IPS DF 4.7 (cell line): ENCODE measurements around the gene AP3S2.
"Not testable (repeated sequence)": the region's sequence is repeated elsewhere in the genome, so short reads cannot be mapped to it uniquely, and the experiment has no call there.

ENCODE experiments used
- DNase-seq: peaks from one replicate; pipeline ENCODE4 v3.0.0-alpha.2; 2013; ENCODE audit warnings: low spot score; ENCODE audit errors: extremely low read depth

AP3S2 gene

DNA sequence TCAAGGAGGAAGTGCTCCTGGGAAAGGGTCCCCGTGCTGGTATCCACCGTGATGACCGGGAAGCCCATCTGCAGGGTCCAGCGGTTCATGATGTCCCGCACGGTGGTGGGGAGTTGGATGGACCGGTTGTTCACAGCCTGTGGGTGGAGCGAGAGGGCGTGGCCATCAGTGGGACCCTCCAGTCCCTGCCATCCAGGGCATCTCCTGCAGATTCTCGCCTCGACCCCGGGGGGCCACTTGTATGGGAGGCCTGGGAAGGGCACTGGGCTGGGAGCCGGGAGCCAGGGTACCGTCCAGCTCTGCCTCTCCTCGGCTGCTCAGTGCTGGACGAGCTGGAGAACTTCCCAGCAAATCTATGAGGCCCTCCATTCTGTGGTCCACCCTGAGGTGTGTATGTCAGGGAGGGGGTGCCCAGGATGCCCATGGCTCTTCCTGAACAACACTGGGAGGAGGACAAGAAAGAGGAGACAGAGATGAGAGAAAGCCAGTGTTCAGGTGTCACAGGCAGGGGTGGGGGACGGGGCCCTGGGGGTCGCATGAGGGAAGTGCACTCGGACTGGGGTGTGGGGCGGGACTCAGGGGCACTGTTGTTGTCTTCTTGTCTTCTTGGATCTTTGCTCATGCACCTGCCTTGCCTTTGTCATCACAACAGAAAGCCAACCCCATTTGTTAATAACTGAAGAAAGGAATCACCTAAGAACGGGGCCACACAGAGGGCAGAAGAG lies 92.2 kb downstream of the AP3S2 start:
- DNase-seq, result no peak

DNA sequence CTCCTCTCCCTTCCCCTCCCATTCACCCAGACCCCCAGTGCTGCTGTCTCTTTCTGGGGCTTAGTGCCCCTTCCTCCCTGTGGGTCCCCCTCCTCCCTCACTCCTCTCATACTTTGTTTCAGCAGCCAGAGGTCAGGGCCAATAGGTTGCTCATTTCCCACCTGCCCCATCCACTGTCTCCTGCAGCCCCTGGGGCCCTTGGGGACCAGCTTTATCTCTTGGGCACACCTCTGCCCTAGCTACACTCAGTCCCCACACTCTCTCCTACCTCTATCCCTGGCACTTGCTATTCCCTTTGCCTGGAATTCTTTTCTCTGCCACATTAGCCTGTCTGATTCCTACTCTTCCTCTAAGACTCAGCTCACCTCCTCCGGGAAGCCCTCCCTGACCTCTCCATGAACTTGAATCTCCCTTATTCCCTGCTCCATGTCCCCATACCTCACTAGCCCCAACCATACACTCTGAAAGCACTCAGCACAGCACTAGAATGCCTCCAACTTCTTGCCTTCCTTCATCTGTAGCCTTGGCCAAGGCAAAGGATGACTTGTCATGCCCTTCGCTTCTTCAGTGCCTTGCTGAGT lies 93.8 kb downstream of the AP3S2 start:
- DNase-seq, result no peak

DNA sequence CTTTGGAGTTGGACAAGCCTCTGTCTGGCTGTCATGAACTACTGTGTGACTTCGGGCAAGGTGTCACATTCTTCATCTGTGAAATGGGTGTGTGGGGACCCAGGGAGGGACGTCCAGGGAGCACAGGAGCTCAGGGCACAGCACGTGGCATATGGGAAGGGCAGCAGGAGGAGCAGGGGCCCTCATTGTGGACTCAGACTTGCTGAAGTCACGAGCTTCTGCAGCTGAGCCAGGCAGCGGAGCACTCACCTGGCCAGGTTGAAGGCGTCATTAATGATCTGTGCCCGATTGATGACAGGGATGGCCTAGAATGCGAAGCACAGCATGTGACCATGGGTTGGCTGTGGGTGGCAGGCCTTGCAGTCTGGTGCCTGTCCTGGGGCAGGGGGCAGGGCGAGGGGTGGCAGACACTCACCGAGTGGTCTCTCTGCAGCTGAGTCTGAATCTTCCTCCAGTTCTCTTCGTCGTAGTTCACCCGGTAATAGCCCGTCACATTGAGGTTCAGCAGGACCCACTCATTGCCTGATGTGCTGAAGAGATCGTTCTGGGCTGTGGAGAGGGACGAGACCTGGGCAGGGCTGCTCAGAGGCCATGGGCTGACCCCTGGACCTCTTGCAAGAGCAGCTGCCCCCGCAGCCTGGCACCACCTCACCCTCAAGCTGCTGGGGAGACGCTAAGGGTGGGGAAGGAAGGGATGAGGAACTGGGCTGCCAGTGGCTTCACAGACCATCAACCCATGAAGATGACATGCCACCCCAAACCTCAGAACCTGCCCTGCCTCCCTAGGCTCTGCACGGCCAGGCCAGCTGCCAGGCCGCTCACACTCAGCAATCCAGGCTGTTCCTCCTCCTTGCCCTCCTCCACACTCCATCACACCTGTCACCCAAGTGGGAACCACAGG lies 94.5 kb downstream of the AP3S2 start:
- DNase-seq, result no peak

DNA sequence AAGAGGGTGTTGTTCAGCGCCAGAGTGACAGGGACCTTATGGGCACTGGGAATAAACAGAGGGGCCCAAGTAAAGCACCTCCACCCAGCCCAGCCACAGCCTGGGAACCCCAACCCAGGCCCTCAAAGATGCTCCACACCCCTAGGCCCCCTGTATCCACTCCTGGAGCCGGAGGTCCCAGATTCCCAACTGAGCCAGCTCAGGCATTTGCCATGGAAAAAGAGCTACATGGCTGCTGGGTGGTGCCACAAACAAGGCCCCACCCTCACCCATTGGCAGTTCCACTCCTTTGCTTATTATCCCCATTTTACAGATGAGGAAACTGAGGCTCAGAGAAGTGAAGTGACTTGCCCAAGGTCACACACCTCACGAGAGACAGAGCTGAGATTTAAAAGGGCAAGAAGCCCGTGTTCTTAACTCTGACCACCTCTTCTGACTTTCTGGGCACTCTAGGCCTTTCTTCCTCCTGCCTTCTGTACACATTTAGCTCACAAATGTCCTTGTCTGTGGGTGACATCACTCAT lies 96.1 kb downstream of the AP3S2 start:
- DNase-seq, result no peak

DNA sequence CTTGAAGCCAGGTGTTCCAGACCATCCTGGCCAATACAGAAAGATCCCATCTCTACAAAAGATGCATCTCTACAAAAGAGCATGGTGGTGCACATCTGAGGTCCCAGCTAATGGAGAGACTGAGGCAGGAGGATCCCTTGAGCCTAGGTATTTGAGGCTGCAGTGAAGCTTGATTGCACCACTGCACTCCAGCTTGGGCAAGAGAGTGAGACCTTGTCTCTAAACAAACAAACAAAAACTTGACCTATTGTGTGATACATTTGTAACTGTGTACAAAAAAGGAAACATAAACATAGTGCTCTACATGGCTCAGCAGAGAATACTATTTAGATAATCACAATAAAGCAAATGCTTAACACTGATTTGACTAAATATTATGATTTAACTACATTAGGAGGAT lies 97.8 kb downstream of the AP3S2 start:
- DNase-seq, result no peak

DNA sequence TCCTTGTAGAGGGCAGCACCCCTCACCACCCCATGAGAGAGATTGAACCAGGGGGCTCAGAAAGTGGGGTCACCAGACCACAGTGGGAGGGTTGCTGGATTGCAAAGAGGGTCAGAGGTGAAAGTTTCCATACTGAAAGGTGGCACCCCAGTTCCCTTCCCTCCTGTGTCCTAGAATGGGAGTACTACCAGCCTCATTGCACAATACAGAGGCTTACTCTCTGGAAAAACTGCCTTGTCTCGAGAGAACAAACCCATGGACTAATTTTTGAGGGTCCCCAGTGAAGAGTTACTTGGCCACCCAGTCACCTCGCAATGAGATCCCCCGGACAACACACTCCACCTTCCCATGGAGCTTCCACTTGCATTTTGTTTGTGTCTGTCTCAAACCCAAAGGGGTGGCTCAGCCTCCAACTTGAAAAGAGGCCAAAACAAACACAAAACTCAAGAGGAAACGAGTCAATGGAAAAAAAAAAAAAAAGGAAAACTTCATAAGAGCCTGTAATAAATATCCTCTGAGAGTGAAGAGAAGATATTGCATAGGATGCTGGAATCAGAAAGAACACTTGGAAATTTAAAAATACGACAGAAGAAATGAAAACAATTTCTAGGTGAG lies 99.1 kb downstream of the AP3S2 start:
- DNase-seq, result no peak

DNA sequence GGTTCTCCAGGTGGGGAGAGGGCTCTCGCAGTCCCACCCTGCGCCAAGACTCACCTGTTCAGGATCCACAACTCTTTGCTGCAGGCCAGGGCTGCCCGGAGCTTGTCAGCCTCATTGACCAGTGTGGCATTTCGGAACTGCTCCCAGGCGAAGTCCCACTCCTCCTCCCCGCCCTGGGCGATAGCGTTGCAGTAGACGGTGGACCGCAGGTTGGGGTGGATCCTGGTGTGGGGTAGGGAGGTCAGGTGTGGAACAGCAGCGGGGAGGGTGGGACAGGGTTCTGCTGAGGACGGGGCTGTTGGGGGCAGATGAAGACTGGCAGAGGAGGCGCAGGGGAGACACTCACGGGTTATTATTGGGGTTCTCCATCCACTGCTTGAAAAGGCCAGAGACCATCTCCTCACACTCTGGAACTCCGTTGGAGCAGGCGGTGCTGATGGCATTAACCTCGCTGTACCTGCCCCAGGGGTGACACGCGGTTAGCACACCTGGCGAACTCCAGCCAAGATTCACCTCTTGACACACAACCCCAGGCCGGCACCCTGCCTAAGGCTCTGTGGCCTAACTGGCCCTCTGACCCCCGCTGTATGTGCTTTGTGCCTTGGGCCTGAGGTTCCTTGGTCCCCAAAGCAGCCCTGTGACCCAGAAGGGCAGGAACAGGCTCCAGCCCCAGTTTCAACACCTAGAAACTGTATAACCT lies 101.5 kb downstream of the AP3S2 start:
- DNase-seq, result no peak

DNA sequence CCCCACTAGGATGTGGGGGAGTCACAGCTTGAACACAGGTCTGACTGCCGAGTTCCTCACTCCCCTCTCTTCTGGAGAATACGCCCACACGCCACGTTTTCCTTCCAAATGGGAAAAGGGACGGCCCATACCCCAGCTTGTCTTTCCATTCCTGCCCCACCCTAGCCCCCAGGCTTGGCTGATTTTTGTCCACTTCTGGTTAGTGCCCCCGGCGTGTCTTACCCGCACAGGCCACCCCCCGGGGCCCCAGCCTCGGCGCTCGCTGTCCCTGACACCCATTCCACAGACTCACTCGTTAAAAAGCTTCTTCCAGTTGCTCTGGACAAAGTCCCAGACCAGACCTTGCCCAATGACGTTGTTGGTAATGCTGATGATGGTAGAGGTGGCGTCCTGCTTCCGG lies 103.1 kb downstream of the AP3S2 start:
- DNase-seq, result no peak

DNA sequence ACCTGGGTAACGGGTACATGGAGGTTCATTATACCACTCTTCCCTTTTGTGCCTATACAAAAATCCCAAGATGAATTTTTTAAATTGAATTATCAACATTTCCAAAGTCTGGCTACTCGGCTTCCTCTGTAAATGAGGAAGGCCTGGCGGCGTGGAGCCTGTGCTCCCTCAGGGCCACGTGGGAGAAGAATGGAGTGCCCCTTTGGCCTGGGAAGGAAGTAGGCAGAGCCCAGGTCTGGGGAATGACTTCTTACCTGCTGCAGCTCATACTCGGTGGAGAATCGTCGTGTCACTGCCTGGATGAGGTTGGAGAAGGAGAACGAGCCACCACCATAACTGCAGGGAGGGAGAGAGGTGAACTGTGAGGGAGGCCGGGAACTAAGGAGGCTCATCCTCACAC lies 103.6 kb downstream of the AP3S2 start:
- no peak for DNase-seq

DNA sequence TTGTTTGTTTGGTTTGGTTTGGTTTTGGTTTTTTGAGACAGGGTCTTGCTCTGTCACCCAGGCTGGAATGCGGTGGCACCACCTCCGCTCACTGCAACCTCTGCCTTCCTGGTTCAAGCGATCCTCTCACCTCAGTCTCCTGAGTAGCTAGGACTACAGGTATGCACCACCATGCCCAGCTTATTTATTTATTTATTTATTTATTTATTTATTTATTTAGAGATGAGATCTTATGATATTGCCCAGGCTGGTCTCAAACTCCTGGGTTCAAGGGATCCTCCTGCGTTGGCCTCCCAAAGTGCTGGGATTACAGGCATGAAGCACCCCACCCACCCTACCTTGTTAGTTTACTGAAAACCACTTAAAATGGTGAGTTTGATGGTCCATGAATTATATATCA lies 105.2 kb downstream of the AP3S2 start:
- DNase-seq, result not testable (repeated sequence)

DNA sequence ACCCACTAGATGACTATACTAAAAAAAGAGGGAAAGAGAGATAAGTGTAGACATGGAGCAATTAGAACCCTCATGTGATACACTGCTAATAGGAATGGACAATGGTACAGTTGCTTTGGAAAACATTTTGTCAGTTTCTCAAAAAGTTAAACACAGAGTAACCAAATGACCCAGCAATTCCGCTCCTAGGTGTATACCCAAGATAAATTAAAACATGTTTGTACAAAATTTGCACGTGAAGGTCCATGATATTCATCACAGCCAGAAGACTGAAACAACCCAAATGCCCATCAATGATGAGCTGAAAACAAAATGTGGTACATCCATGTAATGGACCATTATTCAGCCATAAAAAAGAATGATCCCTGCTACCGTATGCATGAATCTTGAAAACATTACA lies 105.8 kb downstream of the AP3S2 start:
- DNase-seq, result no peak

DNA sequence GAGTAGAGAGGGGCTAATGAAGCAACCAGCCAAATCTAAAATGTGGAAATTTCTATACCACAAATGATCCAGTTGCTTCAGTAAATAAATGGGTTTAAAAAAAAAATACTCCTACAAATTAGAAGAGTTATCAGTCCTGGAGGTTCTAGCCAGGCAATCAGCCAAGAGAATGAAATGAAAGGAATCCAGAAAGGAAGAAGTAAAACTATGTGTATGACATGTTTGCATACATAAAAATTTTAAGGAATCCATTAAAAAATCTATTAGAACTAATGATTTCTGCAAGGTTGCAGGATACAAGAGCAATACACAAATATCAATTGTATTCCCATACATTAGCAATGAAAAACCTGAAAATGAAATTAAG lies 108.0 kb downstream of the AP3S2 start:
- no peak for DNase-seq

DNA sequence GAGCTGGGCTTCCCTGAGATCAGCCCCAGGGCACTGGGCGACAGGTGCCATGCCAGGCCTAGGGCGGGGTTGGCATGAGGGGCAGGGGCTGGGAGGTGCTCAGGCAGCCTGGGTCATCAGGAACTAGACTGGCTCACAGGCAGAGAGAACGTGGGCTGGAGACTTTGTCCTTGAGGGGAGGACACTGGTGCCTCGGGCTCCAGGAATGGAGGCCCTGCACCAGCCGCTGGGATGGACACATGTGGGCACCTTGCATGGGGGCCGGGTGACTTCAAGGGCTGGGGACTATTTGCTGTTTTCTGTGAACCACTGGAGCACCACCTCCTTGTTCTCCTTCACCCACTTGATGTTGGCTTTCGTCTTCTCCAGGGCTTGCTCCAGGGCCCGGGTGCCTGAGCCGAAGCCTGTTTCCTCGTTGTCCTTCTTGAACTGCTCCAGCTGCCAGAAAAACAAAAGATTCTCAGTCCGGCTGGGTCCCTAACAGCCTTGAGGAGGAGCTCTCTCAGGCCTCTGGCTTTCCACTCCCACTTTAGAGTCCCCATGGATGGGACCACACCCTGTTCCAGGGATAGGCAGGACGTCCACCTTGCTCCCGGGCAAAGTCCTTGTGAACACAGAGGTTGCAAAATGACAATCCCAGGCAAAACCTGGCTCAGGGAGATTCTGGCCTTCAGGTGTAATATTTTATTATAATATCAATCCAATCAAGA lies 108.6 kb downstream of the AP3S2 start:
- DNase-seq, result no peak

DNA sequence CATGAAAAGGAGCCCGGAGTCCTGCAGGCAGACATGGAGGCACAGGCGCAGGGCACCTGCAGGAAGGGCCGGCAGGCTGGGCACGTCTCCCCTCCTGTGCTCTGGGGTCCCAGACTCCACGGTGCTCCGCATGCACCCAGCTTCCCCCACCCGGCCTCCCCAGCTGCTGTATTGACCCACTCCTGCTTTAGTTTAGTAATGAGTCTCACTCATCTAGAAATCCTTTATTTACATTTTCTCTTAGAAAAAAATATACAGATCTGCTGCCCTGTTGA lies 109.2 kb downstream of the AP3S2 start:
- no peak for DNase-seq

DNA sequence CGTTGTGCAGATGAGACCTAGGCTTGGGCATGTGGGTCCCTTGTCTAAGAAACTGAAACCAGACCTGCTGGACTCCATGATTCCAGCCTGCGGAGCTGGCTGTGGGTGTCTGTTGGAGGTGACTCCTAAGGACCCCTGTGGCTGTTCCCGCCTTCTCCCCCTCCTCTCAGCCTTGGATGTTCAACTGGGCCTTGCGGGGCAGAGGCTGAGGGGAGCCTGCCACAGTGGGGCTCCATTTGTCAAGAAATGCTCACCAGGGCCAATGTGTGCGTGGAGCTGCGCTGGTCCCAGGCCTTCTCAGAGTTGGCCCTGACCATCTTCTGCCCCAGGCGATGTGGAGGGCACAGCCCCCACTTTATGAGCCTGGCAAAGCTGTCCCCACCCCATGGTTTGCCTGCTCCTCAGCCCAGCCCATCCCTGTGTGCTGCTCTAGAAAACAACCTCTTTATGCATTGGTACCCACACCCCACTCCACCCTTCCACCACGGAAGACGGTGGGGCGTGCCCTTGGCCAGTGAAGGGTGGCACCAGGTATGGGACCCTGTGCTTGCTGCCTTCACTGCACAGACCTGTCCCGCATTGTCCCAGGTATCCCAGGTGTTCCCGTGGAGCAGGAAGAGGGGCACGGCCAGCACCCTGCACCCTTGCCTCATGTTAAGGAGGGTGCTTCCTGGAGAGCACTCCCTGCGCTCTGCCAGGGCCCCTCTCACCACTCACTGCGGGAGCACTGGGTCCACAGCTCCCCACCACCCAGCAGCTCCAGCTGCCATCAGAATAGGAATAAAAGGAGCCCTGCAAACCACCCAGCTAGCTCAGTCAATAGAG lies 109.7 kb downstream of the AP3S2 start:
- DNase-seq, result no peak

DNA sequence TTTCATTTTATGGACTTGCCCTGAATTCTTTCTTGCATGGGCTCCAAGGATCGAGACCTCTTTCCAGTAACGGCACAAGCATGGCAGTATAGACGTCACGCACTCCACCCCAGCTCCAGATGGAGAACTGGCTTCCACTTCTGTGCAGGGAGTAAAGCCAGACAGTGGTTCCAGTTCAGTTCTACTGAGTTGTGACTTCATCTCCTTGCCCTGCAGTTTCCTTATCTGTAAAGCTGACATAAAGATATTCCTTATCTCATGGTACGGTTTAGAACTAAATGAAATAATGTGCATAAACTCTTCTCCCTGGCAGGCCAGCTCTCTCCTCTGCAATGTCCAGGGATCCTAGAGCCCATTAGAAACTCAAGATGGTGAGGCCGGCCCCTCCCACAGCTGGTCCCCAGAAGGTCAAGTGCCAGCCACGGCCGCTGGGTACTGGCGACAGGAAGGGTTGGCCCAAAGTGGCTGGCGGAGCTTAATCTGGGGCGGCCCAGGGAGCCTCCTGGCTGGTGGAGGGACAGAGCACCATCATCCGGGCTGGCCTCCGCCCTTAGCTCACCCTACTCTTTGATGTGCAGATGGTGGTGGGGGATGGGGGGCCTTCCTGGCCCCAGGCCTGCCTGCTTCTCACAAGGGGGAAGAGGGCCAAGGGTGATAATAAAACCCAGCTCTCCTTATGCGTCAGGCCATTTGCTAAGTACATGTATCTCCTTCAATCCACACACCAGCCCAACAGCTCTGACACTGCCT lies 110.5 kb downstream of the AP3S2 start:
- no peak for DNase-seq

DNA sequence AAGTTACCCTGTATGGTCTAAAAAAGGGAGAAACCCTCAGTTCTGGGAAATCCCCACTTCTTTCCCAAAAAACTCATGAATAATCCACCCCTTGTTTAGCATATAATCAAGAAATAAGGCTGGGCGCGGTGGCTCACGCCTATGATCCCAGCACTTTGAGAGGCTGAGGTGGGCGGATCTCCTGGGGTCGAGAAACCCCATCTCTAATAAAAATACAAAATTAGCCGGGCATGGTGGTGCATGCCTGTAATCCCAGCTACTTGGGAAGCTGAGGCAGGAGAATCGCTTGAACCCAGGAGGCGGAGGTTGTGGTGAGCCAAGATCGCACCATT lies 111.2 kb downstream of the AP3S2 start:
- DNase-seq, result not testable (repeated sequence)

DNA sequence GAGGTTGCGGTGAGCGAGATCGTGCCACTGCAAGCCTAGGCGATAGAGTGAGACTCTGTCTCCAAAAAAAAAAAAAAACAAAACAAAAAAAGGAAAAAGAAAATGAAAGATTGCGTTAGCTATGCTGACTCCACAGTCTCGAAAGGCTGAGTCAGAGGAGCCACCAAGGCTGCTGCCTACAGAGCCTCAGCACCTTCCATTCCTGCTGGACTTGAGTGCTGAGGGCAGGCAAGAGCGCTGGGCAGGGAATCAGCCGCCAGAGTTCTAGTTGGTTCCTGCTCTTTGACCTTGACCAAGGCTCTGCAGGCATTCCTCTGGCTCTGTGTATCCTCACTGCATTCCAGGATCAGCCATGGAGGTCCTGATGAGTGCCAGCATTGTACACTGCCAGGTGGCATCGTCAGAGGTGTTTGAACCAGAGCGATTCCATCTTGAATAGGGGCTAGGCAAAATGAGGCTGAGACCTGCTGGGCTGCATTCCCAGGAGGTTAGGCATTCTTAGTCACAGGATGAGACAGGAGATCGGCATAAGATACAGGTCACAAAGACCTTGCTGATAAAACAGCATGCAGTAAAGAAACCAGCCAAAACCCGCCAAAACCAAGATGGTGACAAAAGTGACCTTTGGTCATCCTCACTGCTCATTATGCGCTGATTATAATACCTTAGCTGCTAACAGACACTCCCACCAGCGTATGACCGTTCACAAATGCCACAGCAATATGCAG lies 111.7 kb downstream of the AP3S2 start:
- no peak for DNase-seq

DNA sequence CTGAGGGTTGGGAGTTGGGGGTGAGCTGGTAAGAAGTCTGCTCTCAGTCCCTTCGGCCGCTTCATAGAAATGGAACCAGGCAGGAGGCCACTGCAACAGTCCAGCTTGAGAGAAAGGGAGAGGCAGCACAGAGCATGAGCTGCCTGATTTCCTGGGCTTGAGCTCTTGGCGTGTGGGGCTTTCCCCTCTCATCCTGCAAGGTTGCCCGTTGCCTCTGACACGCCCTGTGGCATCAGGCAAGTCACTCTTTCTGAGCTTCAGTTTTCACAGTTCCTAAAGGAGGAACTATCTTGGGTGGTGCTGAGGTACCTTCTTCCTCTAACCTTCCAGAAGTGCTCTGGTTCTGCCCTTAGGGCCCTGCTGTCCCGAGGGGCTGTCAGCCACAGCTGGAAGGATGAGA lies 112.7 kb downstream of the AP3S2 start:
- DNase-seq, result no peak
